Measurements from ENCODE around the gene ARPC1A.

- TF ChIP-seq EP300 (IDR thresholded peaks at IDR 0.05), result no peak
- TF ChIP-seq CTCF (IDR thresholded peaks at IDR 0.05), result no peak
- no peak for TF ChIP-seq POLR2A (IDR thresholded peaks at IDR 0.05)
- no peak for TF ChIP-seq POLR2AphosphoS5 (IDR thresholded peaks at IDR 0.05)
These were observed 84.1 kb downstream of the ARPC1A start for GRCh38 chr7:99409806-99410205.
